Left lung (tissue), 10 donors: ENCODE data around the gene FAM156B. TPM values are rescaled to one million over a fixed set of nuclear protein-coding genes. Genes with fewer than 3 reads are reported as not detected.
"Not testable (repeated sequence)": the region's sequence is repeated elsewhere in the genome, so short reads cannot be mapped to it uniquely, and the experiment has no call there.

Source experiments
- ATAC-seq: fragments of 200-7000 bp; cut with Tn5 transposase; one replicate; pipeline ENCODE4 v1.9.1; 2020; ENCODE audit warnings: moderate library complexity
- DNase-seq, 4 donors: peaks; one replicate each; pipeline ENCODE4 v3.0.0-alpha.2; 2013 to 2020
- H3K27ac ChIP-seq, 2 donors: fragments of 200-600 bp; sonication (generic) in 1 of 2; one replicate each; pipeline versions ENCODE4 v1.5.0 to v1.8.0; 2020 to 2021
- H3K27me3 ChIP-seq, 2 donors: fragments of 200-600 bp; sonication (generic) in 1 of 2; one replicate each; pipeline versions ENCODE4 v1.5.0 to v1.8.0; 2020 to 2021
- H3K36me3 ChIP-seq, 2 donors: fragments of 200-600 bp; sonication (generic) in 1 of 2; one replicate each; pipeline versions ENCODE4 v1.5.0 to v1.8.0; 2020 to 2021
- H3K4me1 ChIP-seq, 2 donors: fragments of 200-600 bp; one replicate each; pipeline ENCODE4 v1.8.0; 2021
- H3K4me3 ChIP-seq, 2 donors: fragments of 200-600 bp; sonication (generic) in 1 of 2; one replicate each; pipeline versions ENCODE4 v1.5.0 to v1.8.0; 2020 to 2021; ENCODE audit warnings: mild to moderate bottlenecking in 1 of 2
- H3K9me3 ChIP-seq, 2 donors: fragments of 200-600 bp; sonication (generic) in 1 of 2; one replicate each; pipeline versions ENCODE4 v1.5.0 to v1.8.0; 2020 to 2021
- intact Hi-C, 2 donors: fragments of 100-400 bp; cut with DNase I; formaldehyde crosslinking; loops; one replicate each; pipeline versions ENCODE4 v1.11.2 to v1.14.2; 2022
- polyA plus RNA-seq, 6 donors: library from polyadenylated mRNA; unstranded; fragments of 120-200 nt; gene quantifications; one replicate each; pipeline ENCODE4 v1.2.1, GENCODE V29; 2013; ENCODE audit not compliant: insufficient read length in 6 of 6
- total RNA-seq, 2 donors: library from RNA; stranded (reverse); fragmentation: NEBNext Ultra II Directional; extraction: Animal tissue kit (Norgen Biotek cat#: 25700); gene quantifications; one replicate each; pipeline ENCODE4 v1.2.1, GENCODE V29; 2021
- TF ChIP-seq, protein P1 (sequence below), 2 donors: fragments of 200-600 bp; sonication (generic) in 1 of 2; IDR thresholded peaks; one replicate each; pipeline versions ENCODE4 v1.5.0 to v1.8.0; 2021; ENCODE audit warnings: antibody characterized with exemption in 2 of 2
- donor health status: DM: no; HTN: yes; CAD: no.
- donor health status: DM: no; HTN: no; CAD: no.

The FAM156B gene
- total and polyA plus RNA-seq, 8 donors: 11.2 to 31.7 (median 23.7) TPM

DNA sequence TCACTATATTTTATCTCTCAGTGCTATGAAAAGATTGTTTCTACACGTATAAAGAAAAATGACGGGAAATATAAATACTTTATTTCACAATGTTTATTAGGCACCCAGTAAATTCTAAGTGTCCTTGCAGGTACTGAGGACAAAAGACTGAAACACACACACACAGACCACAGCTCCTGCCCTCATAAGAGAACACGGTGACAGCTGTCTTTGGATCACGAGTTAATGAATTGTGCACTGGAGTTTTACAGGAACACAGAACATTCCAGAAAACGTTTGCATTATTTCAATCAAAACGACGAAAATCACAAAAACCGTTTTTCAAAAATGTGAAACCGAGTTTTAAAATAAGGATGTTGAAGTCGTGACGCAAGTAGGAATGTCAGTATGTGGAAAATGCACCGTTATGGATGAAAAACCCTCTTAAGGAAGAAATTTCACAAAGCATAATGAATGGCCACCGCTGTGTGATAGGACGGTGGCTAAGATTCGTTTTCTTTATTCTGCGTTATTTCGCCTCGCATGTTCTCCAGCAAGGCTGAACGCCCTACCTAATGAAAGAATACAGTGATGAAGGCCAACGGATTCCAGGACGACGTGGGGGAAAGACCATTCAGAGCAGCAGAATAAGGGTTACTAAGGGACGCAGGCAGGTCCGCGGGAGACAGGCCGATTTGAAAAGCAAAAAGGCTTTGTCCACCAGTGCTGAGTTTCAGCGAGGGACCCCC is 37.0 kb downstream of the FAM156B start:
- ATAC-seq: no peak
- Histone ChIP-seq H3K4me1 (peaks cover 0 to 5% of the 10 kb centered on the region in 2 donors), H3K27ac (peak overlapping the region; percentile 91 to 96), H3K9me3 (no peaks in the 10 kb centered on the region), H3K36me3 (no peaks in the 10 kb centered on the region), H3K4me3 (peak overlapping the region; percentile 27 to 45), H3K27me3 (no peaks in the 10 kb centered on the region)
- intact Hi-C loops: no loop called here
- TF ChIP-seq, protein P1, sequence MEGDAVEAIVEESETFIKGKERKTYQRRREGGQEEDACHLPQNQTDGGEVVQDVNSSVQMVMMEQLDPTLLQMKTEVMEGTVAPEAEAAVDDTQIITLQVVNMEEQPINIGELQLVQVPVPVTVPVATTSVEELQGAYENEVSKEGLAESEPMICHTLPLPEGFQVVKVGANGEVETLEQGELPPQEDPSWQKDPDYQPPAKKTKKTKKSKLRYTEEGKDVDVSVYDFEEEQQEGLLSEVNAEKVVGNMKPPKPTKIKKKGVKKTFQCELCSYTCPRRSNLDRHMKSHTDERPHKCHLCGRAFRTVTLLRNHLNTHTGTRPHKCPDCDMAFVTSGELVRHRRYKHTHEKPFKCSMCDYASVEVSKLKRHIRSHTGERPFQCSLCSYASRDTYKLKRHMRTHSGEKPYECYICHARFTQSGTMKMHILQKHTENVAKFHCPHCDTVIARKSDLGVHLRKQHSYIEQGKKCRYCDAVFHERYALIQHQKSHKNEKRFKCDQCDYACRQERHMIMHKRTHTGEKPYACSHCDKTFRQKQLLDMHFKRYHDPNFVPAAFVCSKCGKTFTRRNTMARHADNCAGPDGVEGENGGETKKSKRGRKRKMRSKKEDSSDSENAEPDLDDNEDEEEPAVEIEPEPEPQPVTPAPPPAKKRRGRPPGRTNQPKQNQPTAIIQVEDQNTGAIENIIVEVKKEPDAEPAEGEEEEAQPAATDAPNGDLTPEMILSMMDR (IDR thresholded peaks at IDR 0.05): no peak
- no peak for DNase-seq

DNA sequence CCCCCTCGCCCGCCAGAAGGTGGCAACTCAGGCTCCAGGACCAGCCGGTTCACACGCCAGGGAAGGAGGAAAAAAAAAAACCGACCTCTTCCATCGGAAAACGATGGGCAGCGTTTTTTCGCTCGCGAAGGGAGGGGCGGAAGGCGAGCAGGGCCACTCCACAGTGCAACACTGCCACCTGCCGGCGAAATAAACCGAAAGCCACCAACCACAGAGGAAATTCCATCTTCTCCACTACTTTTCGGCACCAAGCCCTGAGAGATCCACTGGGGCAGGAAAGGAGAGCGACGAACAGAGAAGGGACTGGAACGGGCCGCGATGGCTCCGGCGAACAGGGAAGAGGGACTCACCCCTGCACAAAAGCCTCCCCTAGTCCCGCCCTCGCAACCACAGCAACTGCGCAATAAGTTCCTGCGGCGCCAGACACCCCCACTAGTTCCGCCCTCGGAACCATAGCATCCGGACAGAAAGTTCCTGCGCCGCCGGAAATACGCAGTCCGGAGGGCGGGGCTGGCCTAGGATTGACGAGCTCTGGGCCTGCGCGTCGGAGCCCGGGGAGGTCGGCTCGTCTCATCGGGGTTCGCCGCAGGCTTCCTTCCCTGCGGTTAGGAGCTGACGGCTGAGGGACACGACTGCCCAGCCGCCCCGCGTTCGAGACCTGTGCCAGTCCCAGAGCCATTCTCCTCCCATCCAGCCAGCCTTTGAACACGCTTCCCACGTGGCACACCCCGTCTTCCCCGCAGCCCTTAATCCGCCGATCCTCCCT is 37.8 kb downstream of the FAM156B start:
- H3K36me3 ChIP-seq: no peaks in the 10 kb centered on the region
- DNase-seq (peak; percentile 94 to 97 (median 96)), ATAC-seq (peak; percentile 98)
- H3K4me1 ChIP-seq: peaks cover 0 to 5% of the 10 kb centered on the region in 2 donors
- TF ChIP-seq, protein P1 (IDR thresholded peaks at IDR 0.05): peak; percentile 76 to 91
- H3K27ac ChIP-seq: peak overlapping the region; percentile 91 to 96
- peak overlapping the region; percentile 27 to 45 for H3K4me3 ChIP-seq
- H3K27me3 ChIP-seq: no peaks in the 10 kb centered on the region
- no peaks in the 10 kb centered on the region for H3K9me3 ChIP-seq
- intact Hi-C loops: no loop called here

DNA sequence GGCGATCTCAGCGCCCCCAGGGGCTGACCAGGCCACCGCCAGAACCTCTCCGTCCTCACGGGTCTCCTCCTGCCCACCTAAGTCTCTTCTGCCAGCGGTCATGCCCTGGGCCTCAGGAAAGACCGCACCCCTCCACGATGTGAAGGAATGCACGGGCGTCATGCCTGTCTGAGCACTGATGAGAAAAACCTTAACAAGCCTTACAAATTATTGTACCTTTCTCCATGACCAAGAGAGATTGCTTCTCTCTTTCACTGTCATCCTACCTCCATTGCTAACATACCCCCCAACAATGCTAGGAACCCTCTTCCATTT is 38.3 kb downstream of the FAM156B start:
- peak; percentile 15 for ATAC-seq
- intact Hi-C loops, H3K4me1 ChIP-seq, DNase-seq, H3K36me3 ChIP-seq, H3K27me3 ChIP-seq, H3K9me3 ChIP-seq: not testable (repeated sequence)
- Histone ChIP-seq H3K4me3 (peak overlapping the region; percentile 27 to 45), H3K27ac (peak overlapping the region; percentile 91 to 96)

DNA sequence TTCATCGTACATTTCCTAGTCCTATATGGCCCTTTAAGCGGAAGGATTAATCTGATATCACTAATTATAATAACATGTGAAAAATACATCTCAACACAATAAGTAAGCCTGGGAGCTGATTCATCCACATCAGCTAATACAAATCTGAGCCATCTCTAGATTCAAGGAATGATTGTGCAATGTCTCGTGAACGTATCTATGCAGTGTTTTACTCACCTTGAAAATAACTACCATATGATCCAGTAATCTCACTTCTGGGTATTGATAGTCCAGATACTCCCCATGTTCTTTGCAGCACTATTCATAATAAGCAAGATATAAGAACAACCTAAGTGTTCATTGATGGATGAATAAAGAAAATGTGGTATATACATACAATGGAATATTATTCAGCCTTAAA is 43.6 kb downstream of the FAM156B start:
- H3K4me3 ChIP-seq, H3K27ac ChIP-seq, ATAC-seq, H3K9me3 ChIP-seq, H3K4me1 ChIP-seq, DNase-seq, H3K36me3 ChIP-seq, H3K27me3 ChIP-seq, intact Hi-C loops: not testable (repeated sequence)

DNA sequence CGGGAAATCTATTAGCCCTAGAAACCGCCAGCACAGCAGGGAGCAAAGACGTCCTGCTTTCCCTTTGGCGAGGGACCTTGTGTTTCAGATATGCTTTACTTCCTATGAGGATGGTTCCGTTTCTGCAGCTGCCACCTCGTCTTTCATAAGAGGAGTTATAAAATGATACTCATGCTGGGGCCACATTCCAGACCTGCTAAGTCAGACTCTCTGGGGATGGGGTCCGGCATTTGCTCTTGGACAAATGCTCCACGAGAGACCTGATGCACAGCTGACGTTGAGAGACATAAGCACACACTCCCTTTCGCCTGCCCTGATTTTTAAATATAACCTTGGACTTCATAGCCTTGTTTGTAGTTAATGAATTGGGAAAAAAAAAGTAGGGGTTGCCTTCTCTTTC is 44.6 kb downstream of the FAM156B start:
- H3K27ac ChIP-seq, H3K27me3 ChIP-seq, ATAC-seq, H3K4me3 ChIP-seq, intact Hi-C loops, H3K36me3 ChIP-seq, DNase-seq, H3K4me1 ChIP-seq, H3K9me3 ChIP-seq: not testable (repeated sequence)

DNA sequence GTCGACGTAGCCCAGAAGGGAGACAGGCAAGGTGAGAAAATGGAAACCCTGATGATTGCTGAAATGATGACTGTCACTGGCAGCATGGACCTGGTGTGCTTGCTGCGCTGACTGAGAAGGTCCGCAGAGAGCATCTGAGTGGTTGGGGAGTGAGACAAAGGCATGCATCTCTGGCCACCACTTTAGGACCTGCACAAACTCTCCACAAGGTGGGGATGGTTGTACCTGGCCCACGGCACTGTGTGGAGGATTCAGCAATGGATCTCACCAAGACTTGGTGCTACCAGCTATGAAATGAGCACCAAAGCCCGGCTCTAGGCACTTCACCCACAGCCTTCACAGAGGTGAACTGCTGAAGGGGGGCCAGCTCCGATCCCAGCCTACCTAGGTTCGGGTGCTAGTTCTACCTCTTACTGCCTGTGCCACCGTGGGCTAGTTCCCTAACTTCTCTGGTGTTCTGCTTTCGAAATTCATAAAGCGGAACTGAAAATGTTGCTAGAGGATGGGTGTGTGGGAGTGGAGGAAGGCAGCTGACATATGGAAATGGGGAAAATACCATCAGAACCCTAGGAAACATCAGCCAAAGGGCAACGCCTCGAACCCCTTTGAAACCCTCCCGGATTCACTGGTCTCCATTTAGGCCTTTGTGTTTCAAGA is 48.8 kb downstream of the FAM156B start:
- ATAC-seq: peak; percentile 41

DNA sequence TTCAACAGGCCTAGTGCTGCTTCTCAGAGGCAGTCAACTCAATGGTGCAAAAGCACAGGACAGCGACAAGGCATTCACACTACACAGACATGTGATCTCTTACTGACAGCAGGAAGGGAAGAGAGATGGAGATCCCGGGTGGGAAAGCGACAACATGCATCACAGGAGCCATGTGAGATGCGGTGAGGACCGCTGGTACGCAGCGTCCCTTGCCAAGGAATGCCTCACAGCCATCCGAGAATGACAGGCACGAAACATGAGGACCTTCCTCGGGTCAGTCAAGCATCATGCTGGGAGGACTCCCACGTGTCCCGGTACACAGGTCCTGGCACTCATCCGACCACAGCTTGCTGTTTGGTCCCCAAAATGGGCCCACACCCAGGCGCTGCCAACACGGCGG is 50.4 kb downstream of the FAM156B start:
- H3K27ac ChIP-seq, H3K4me1 ChIP-seq, H3K27me3 ChIP-seq, DNase-seq, ATAC-seq, intact Hi-C loops, H3K9me3 ChIP-seq, H3K4me3 ChIP-seq, H3K36me3 ChIP-seq: not testable (repeated sequence)

More for the DNA sequence above, 48.8 kb downstream of the FAM156B start:
- H3K4me1 ChIP-seq, H3K27me3 ChIP-seq, H3K9me3 ChIP-seq, H3K27ac ChIP-seq, H3K36me3 ChIP-seq, DNase-seq, intact Hi-C loops, H3K4me3 ChIP-seq: not testable (repeated sequence)

DNA sequence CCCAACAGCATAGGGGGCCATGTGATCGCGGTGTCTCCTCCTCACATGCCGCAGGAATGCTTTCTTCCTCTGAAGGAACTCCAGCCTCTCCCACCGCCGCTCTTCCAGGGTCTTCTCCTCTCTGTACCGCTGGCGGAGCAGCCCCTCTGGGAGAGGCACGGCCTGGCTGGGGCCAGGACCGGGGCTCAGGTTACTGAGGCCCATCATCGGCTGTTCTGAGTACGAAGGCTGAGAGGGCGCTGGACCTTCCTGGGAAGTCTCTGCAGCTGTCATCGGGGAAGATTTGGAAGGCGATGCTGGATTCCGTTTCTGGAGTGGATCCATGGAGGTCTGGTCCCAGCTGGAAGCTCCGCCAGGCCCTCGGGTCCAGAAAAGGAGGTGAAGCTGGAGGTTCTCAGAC is 51.1 kb downstream of the FAM156B start:
- intact Hi-C loops, H3K36me3 ChIP-seq, H3K4me1 ChIP-seq, H3K4me3 ChIP-seq, H3K27ac ChIP-seq, ATAC-seq, H3K9me3 ChIP-seq, H3K27me3 ChIP-seq, DNase-seq: not testable (repeated sequence)

DNA sequence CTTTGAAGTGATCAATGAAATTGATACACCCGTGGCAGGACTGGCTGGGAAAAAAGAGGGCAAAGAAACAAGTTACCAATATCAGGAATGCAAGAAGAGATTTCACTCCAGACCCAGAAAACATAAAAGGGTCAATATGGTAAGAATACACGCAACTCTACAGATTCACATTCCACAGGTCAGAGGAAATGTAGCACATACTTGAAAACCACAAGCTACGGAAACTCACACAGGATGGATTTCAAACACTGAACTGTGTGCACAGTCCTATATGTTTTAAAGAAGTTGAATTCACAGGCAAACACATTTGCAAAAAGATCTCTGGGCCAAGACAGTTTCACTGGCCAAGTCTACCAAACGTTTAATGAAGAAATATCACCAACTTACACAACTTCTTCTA is 52.2 kb downstream of the FAM156B start:
- H3K27ac ChIP-seq, DNase-seq, intact Hi-C loops, H3K4me3 ChIP-seq, H3K27me3 ChIP-seq, H3K36me3 ChIP-seq, H3K4me1 ChIP-seq, H3K9me3 ChIP-seq, ATAC-seq: not testable (repeated sequence)

DNA sequence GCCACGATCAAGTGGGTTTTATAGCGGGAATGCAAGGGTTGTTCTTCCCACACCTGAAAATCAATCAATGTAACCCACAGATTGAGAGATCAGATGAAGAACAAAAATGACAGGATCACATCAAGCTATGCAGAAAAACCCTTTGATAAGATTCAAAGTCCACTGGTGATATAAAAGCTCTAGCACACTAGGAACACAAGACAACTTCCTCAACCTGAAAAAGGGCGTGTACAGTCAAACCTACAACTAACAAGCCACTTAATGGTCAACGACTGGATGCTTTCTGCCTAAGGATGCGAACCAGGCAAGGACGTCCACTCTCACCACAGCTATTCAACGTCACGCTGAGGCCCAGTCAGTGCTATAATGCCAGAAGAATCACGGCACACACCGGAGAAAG is 52.8 kb downstream of the FAM156B start:
- ATAC-seq, DNase-seq, H3K27me3 ChIP-seq, H3K9me3 ChIP-seq, H3K4me1 ChIP-seq, H3K27ac ChIP-seq, H3K4me3 ChIP-seq, H3K36me3 ChIP-seq, intact Hi-C loops: not testable (repeated sequence)
